ENCODE results near the gene TBC1D21. TPM values are rescaled to one million over a fixed set of nuclear protein-coding genes. Genes with fewer than 3 reads are reported as not detected.

TBC1D21 gene
- total RNA-seq, 1 donor from 2014 or later = not detected

DNA sequence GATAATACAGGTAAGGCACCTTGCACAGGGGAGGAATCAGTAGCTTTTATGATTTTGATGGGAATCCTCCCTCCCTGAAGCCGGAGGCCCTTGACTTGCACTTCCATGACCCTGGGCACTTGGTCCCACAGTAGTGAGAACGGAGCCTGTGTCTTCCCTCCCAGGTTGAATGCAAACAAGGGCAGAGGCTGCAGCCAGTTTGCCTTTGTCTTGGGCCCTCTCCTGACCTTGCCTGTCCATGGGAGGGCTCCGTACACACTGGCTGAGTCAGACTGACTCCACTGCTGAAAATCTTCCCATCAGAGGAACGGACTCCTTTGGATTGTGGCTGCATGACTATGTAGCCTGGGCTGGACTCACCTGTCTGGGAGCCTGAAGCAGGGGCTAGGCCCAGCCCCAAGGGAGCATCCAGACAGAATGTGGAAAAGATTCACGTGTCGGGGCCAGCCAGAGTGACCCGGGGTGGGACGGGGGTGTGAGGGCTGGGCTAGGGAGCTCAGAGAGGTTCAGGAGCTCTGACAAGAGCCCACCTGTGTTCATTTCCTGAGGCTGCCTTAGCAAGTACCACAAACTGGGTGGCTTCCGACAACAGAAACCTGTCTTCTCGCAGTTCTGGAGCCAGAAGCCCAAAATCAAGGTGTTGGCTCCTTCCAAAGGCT, 9.5 kb downstream of the TBC1D21 start:
- Histone ChIP-seq H3F3A (ENCODE audit: low read depth) (no peaks in the 10 kb centered on the region), H3K9me3 (ENCODE audit: low read depth) (no peaks in the 10 kb centered on the region), H3K4me1 (no peaks in the 10 kb centered on the region), H3K9ac (no peak overlapping the region), H3K4me2 (no peak overlapping the region), H3K36me3 (no peaks in the 10 kb centered on the region), H3K79me2 (ENCODE audit: low read depth) (no peaks in the 10 kb centered on the region), H3K27me3 (no peaks in the 10 kb centered on the region), H3K4me3 (no peak overlapping the region), H2AFZ (replicated peaks) (no peak overlapping the region), H4K20me1 (ENCODE audit: low read depth) (no peaks in the 10 kb centered on the region), H3K27ac (no peak overlapping the region)
- Mint-ChIP-seq H3K27me3 (ENCODE audit: insufficient read depth, low read depth) (peaks cover 6% of the 10 kb centered on the region), H3K27ac (no peak overlapping the region), H3K4me3 (no peak overlapping the region), H3K4me1 (peaks cover 6% of the 10 kb centered on the region), H3K36me3 (no peaks in the 10 kb centered on the region), H3K9me3 (peaks cover 2% of the 10 kb centered on the region)
- TF ChIP-seq EZH2phosphoT487 (IDR thresholded peaks at IDR 0.05) = no peak
- TF ChIP-seq EZH2 (IDR thresholded peaks at IDR 0.05) = no peak
- TF ChIP-seq, protein P1, sequence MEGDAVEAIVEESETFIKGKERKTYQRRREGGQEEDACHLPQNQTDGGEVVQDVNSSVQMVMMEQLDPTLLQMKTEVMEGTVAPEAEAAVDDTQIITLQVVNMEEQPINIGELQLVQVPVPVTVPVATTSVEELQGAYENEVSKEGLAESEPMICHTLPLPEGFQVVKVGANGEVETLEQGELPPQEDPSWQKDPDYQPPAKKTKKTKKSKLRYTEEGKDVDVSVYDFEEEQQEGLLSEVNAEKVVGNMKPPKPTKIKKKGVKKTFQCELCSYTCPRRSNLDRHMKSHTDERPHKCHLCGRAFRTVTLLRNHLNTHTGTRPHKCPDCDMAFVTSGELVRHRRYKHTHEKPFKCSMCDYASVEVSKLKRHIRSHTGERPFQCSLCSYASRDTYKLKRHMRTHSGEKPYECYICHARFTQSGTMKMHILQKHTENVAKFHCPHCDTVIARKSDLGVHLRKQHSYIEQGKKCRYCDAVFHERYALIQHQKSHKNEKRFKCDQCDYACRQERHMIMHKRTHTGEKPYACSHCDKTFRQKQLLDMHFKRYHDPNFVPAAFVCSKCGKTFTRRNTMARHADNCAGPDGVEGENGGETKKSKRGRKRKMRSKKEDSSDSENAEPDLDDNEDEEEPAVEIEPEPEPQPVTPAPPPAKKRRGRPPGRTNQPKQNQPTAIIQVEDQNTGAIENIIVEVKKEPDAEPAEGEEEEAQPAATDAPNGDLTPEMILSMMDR (IDR thresholded peaks at IDR 0.05) = no peak
- DNase-seq (ENCODE audit: low spot score) = no peak

DNA sequence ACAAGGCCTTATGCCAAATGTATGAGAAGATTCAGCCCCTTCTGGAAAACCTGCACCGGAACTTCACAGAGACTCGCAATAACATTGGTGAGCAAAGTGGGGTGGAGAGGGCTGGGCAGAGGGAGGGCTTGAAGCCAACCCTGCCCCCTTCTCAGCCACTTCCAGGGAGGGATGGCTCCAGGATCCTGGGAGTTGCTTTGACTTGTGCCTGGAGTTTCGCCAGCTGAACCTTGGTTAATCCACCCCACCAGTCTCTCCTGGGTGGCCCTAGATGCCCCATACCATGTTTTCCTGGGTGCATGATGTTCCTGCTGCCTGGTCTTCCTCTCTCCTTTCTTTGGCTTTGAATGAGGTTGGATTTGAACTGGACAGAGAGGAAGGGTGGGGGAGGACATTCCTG, 10.8 kb downstream of the TBC1D21 start:
- Histone ChIP-seq H3K36me3 (no peaks in the 10 kb centered on the region), H3K4me3 (no peak overlapping the region), H3K27me3 (no peaks in the 10 kb centered on the region), H3F3A (ENCODE audit: low read depth) (no peaks in the 10 kb centered on the region), H3K9ac (no peak overlapping the region), H3K4me2 (no peak overlapping the region), H2AFZ (replicated peaks) (no peak overlapping the region), H4K20me1 (ENCODE audit: low read depth) (no peaks in the 10 kb centered on the region), H3K27ac (no peak overlapping the region), H3K9me3 (ENCODE audit: low read depth) (no peaks in the 10 kb centered on the region), H3K4me1 (no peaks in the 10 kb centered on the region), H3K79me2 (ENCODE audit: low read depth) (no peaks in the 10 kb centered on the region)
- Mint-ChIP-seq H3K27ac (no peak overlapping the region), H3K9me3 (peaks cover 3% of the 10 kb centered on the region), H3K27me3 (ENCODE audit: insufficient read depth, low read depth) (peaks cover 6% of the 10 kb centered on the region), H3K4me3 (no peak overlapping the region), H3K36me3 (no peaks in the 10 kb centered on the region), H3K4me1 (peaks cover 8% of the 10 kb centered on the region)
- no peak for DNase-seq (ENCODE audit: low spot score)
- TF ChIP-seq EZH2phosphoT487 (IDR thresholded peaks at IDR 0.05) = no peak
- TF ChIP-seq EZH2 (IDR thresholded peaks at IDR 0.05) = no peak
- TF ChIP-seq, protein P1 (IDR thresholded peaks at IDR 0.05) = no peak

DNA sequence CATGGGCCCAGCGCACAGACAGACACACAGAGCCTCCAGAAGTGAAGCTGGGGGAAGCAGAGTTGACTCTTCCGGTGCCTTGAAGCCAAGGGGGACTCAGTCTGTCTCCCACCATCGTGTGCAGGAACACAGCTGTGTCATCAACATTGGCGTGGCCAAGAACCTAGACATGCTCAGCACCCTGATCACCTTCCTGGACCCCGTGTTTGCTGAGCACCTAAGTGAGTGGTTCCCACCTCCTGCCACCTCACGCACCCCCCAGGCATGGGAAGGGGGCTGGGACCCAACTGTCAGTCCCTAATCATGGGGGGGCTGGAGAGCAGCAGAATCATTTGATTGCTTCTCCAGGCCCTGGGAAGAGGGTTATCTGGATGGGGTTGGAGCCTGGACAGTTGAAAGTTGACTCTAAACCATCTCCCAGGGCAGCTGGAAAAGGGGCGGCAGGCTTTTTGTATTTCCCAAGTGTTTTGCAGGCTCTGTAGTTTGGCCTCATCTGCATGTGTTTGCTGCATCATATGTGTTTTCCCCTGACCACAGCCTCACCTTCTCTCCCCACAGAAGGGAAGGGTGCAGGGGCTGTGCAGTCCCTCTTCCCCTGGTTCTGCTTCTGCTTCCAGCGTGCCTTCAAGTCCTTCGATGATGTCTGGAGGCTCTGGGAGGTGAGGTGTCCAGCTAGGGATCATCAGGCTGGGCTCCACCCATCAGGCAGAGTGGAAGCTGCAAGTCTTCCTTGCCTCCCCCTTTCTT, 12.8 kb downstream of the TBC1D21 start:
- Mint-ChIP-seq H3K4me3 (no peak overlapping the region), H3K27me3 (ENCODE audit: insufficient read depth, low read depth) (peaks cover 9% of the 10 kb centered on the region), H3K4me1 (peaks cover 13% of the 10 kb centered on the region), H3K27ac (no peak overlapping the region), H3K36me3 (no peaks in the 10 kb centered on the region), H3K9me3 (peaks cover 4% of the 10 kb centered on the region)
- H3K27me3 ChIP-seq = no peaks in the 10 kb centered on the region
- H3K36me3 ChIP-seq = no peaks in the 10 kb centered on the region
- H3K27ac ChIP-seq = no peak overlapping the region
- H3K4me1 ChIP-seq = no peaks in the 10 kb centered on the region
- no peaks in the 10 kb centered on the region for H3K9me3 ChIP-seq (ENCODE audit: low read depth)
- H3F3A ChIP-seq (ENCODE audit: low read depth) = no peaks in the 10 kb centered on the region
- H4K20me1 ChIP-seq (ENCODE audit: low read depth) = no peaks in the 10 kb centered on the region
- no peak overlapping the region for H3K4me3 ChIP-seq
- H3K79me2 ChIP-seq (ENCODE audit: low read depth) = no peaks in the 10 kb centered on the region
- H3K9ac ChIP-seq = no peak overlapping the region
- H2AFZ ChIP-seq (replicated peaks) = no peak overlapping the region
- TF ChIP-seq EZH2phosphoT487 (IDR thresholded peaks at IDR 0.05) = no peak
- TF ChIP-seq EZH2 (IDR thresholded peaks at IDR 0.05) = no peak
- TF ChIP-seq, protein P1 (IDR thresholded peaks at IDR 0.05) = no peak
- no peak for DNase-seq (ENCODE audit: low spot score)
- H3K4me2 ChIP-seq = no peak overlapping the region

All from neural progenitor cell (in vitro differentiated cells).